GM19395 (cell line): ENCODE data around the gene LSM7.

Experiments
- ATAC-seq: cut with Tn5 transposase; IDR thresholded peaks from one replicate; pipeline ENCODE4 v1.9.1; 2021; ENCODE audit warnings: mild to moderate bottlenecking, moderate library complexity; ENCODE audit not compliant: unreplicated experiment

Gene LSM7

DNA sequence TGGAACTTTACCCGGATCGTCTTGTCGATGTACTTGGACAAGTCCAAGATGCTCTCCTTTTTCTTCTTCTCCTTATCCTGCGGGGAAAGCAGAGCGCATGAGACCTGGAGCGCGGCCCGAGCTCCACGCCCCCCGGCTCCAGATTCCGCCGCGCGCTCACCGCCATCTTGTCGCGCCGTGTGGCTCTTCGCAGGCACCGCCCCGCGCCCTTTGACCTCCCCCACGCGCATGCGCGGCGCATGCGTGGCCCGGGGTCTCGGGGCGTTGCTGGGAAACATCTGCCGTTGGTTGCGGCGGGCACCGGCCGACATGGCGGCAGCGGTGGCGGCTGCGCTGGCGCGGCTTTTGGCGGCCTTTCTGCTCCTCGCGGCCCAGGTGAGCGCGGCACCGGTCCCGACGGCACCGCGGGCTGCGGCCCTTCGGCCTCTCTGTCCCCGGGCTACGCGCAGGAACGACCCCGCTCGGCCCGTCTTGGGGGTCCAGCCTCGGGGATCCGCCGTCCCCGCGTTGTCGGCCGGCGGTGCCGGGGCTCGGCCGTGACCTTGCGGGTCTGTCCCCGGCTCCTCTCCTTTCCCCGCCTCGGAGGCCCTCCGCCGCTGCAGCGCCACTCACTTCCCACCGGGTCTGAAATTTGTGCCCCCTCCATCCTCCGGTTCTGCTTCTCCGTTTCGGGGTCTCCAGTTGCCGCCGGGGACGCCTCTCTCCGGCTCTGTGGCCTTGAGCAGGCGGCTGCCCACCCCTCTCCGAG lies at the start of gene LSM7, which contains the start of gene SPPL2B:
LSM7 (minus strand) TSS at position 186 of the 748 bp plus-strand sequence; CDS start at position 166, 20 bp downstream.
SPPL2B (plus strand) TSS at position 284 of the 748 bp plus-strand sequence; CDS start at position 310, 26 bp downstream.
- ATAC-seq: peak; percentile 53

DNA sequence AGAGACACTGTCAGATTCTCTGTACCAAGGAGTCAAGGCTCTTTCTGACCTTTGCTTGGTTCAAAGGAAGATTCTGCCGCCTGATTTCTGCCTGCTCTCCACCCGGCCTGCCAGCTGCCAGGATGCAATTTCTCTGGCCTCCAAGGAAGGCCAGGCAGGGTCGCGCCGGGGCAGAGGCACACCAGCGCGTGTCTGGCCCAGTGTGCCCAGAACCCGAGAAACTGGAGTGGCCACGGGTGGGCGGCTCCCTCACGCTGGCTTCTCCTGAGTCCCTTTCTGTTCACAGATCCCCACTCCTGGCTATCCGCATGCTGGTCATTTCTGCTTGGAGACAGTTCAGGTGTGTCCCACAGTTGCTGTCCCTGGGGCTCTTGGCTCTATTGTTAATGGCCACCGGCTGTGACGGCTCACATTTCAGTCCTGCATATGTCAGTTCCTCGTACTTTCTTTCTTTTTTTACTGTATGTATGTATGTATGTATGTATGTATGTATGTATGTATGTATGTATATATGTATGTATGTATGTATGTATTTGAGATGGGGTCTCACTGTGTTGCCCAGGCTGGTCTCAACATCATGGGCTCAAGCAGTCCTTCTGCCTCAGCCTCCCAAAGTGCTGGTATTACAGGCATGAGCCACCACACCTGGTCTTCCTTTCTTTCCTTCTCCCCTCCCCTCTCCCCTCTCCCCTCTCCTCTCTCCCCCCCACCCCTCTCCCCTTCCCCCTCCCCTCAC lies 48.6 kb upstream of the LSM7 start:
- no peak for ATAC-seq

DNA sequence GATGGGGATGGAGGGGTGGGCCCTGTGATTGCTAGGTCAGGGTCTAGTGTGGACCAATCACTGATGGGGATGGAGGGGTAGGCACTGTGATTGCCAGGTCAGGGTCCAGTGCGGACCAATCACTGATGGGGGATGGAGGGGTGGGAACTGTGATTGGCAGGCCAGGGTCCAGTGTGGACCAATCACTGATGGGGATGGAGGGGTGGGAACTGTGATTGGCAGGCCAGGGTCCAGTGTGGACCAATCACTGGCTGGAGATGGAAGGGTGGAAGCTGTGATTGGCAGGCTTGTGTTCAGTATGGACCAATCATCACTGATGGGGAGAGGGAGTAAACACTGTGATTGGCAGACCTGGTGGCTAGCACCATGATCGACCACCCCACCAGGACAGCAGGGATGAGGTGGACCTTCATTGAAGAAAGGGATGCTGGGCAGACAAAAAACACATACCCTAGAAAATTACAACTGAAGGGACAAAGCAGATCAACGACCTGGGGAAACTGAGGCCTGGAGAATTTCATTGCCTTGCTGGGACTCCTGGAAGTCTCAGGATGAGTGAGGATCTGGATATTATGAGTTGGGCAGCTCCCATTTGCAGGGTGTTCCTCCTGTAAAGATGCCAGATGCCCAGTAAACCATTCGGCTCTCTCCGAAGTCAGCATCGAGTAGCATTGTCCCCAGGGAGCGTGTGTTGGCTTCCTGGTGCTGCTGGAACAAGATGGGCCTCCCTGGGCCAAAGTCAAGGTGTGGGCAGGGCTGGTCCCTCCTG lies 47.2 kb upstream of the LSM7 start:
- no peak for ATAC-seq

DNA sequence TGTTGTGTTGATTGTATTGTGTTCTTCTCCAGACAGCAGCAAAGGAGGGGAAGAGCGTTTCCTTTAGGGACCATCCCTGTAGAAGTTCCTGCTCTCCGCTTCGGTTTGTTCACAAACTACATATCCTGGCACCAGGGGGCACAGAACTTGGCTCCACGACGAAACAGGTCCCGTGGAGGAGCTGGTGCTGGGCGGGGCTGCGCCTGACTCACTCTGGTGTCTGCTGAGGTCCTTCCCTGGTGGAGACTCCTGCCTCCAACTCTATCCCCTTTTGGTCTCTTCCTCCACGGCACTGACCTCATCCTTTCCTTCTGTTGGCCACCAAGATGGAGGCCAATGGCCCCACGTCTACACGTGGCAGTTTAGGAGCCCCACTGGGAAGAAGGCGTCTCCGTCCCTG lies 46.4 kb upstream of the LSM7 start:
- no peak for ATAC-seq

DNA sequence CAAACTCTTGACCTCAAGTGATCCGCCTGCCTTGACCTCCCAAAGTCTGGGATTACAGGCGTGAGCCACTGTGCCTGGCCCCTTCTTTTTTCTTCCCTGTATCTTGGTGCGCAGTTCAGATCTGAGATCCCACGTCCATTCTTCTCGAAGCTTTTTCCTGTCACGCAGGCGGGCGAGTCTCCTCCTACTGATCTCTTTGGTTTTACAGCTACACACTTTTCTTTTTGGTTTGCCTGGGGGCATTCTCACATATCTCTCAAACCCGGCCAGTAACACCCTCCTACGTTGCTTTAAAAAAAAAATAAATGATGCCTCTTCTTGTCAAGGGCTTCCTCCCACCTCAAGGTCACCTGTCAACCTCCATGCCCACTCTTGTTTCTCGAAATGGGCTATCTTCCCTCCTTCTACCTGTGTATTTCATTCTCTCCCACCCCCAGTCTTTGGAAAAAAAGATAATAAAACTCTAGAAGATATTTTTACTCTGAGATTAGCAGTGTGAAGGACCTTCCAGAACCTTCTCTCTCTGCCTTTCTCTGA lies 43.8 kb upstream of the LSM7 start:
- no peak for ATAC-seq

DNA sequence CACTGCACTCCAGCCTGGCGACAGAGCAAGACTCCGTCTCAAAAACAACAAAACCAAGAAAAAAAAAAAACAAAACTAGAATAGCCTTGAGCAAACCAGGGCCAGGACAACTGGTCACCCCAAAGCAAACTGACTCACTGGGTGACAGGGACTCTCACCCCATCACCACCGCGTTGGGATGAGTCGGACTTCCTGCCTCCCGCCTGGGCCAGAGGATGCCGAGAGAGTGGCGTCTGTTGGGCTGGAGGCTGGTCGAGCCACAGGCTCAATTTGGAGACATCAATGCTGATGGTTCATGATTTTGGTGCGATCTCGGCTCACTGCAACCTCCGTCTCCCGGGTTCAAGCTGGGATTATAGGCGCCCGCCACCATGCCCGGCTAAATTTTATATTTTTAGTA lies 43.3 kb upstream of the LSM7 start:
- ATAC-seq: no peak

DNA sequence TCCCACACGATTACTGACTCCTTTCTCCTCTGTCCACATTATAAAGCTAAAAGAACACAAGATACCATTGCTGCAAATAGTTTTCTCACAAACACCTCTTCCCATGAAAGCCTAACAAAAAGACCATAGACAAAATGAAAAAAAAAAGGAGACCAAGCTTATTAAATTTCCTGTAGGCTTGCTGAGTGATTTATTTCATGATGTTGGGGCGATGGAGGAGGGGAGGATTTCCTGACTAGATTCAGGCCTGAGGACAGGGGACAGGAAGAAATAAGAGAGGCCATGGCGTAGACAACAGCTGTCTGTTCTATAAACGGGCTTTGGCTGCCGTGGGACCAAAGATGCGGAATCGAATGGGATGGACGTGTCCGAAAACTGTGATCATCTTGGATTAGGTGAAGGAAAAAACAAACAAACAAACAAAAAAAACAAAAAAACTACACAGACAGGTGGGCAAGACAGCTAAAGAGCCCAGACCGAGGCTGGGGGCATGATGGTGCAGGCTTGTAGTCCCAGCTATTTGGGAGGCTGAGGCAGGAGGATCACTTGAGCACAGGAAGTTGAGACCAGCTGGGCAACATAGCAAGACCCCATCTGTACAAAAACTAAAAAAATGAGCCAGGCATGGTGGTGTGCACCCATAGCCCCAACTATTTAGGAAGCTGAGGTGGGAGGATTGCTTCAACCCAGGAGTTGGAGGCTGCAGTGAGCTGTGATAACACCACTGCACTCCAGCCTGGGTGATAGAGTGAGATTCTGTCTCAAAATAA lies 37.0 kb upstream of the LSM7 start:
- ATAC-seq: no peak

DNA sequence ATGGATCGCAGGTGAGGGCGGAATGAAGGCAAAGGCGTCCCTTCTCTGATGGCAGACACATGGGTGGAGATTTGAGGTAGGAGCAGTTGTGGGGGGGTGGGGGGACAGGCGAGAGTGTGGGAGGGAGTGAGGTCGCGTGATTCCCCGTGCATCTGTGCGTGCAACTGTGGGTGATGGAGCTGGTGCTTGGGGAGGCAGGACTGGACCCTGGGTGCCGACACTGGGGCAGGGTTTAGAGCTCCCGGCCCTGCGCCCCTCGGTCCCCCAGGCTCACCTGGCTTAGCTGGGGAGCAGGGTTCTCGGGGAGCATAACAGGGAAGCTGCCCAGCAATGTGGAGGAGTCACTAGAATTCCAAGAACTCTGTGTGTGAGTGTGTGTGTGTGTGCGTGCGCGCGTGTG lies 35.0 kb upstream of the LSM7 start:
- no peak for ATAC-seq

DNA sequence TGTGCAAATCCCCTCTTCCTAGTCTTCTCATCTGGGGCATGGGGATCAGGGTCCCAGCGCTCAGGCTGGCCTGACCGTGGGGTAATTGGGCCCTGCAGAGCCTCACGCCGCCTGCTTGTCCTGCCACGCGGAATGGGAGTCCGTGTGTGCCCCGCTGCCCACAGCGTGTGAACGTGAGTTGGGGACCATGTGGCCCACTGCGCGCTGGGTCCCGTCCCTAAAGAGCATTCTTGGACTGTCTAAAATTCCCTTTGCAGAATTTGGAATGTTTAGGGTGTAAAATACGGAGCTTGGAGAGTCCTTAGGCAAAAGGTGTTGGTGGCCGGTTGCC lies 34.5 kb upstream of the LSM7 start:
- ATAC-seq: no peak

DNA sequence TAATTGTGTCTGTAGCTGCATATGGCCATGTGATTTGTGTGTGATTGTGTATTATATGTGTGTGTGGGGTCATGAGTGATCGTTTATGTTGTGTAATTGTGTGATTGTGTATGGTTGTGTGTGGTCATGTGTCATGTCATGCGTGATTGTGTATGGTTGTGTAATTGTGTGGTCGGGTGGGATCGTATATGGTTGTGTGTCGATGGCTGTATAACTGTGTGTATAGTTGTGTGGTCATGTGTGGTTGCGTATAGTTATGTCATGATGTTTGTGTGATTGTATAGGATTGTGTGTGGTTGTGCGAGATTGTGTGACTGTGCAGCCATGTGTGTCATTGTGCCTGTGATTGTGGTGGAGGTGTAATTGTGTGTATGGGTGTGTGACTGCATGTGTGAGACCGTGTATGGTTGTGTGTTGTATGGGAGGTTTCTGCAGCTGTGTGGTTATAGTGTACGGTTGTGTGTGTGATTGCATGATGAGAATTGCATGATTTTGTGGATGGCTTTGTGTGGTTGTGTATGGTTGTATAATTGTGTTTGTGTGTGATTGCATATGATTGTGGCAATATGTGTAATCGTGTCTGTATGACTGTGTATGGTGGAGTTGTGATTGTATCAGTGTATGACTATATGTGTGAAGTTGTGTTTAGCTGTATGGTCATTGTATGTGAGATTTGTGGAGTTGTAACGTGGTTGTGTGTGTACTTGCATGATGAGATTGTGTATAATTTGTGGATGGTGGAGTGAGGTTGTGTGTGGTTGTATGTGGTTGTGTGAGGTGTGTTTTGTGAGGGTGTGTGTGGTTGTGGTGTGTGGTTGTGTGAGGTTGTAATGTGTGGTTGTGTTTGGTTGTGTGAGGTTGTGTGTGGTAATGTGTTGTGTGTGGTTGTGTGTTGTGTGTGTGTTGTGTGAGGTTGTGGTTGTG lies 33.9 kb upstream of the LSM7 start:
- no peak for ATAC-seq

DNA sequence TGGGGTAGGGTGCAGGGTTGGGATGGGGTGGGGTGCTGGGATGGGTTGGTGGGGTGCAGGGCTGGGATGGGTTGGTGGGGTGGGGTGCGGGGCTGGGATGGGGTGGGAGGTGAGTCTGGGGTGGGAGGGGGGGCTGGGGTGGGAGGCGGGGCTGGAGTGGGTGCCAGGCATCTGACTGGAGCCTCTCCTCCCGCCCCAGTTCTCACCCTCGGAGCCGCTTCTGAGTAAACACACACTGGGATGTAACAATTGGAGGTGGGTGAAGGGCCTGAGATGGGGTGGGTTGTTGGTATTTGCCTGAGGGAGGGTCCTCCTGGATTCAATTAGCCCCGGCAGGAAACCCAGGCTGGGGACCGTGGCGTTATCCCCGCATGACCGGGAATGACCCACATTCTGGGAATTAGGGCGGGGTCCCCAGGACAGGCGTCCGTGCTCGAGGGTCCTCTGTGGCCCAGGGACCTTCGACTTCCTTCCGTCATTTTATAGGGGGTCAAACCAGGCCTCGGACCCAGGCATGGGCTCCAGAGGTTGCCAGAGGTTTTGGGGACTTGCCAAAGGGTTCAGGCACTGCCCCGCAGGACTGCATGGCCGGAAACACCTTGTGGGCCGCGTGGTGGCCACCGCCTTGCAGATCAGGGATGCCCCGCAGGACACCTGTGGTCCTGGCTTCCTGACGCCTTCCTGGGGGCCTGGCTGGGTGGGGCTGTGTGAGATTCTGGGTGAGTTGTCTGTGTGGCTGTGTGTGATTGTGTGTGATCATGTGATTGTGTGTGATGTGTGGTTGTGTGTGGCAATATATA lies 33.1 kb upstream of the LSM7 start:
- no peak for ATAC-seq

DNA sequence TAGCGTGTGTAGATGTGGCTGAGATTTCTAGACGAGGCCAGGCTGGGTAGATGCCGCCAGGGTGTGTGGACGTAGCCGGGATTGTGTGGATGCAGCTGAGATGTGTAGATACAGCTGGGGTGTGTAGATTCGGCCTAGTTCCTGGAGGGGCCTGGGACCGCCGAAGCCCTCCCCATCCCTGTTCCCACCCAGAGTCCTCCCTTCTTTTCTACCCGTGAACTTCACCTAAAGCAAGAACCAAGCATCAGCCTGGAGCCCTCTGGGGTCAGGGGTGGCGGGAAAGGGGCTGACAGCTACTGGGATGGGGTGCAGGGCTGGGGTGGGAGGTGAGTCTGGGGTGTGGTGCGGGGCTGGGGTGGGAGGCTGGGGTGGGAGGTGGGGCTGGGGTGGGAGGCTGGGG lies 32.4 kb upstream of the LSM7 start:
- no peak for ATAC-seq

DNA sequence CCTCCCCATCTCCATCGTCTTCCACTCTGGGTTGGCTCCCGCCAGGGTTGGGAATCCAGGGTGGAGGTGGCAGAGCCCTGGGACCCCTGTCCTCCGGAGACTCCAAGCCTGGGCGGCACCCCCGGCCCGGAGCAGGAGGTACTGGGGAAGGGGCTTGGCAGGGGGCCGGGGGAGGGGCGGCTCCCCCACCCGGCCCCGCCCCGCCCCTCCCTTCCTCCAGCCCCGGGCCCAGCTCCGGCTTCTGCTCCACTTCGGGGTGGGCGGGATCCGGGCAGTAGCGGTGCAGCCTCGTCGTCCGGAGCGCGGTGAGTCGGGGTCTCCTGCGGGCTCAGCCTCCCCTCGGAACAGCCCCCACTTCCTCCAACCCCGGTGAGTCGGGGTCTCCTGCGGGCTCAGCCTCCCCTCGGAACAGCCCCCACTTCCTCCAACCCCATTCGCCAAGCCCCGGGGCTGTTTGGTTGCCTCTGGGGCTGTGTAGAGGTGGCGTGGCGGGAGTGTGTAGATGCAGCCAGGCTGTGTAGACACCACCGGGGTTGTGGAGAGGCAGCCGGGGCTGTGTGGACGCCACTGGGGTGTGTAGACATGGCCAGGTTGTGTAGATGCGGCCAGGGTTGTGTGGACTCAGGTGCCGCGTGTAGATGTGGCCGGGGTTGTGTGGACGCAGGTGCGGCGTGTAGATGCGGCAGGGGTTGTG lies 31.8 kb upstream of the LSM7 start, which contains the start of gene TMPRSS9:
TMPRSS9 (plus strand) TSS at position 274 of the 694 bp plus-strand sequence. CDS start 29,521 bp downstream, outside the sequence.
- no peak for ATAC-seq

DNA sequence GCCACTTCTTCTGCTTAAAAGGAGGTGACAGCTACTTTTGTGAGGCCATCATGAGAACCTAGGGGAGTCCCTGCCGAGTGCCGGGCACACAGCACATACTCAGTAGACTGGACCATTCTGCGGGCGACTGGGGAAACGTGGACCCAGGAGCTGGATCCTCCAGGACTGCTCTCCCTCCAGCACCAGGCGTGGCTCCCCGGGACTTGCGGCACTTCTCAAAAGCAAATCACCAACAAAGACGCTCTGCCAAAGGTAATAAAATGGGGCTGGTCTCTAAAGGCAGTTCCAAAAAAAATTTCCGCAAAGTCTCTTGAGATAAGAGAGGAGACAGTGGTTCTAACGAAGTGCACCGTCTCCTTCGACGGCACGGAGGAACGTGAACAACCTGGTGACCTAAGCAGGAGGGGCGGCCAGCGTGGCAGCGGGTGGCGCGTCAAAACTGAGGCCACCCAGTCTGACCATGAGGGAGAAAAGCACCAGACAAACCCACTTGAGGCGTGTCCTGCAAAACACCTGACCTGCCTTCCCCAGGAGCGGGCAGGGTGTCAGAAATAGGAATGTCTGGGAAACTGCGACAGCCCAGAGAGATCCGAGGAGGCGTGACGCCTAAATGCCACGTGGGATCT lies 30.3 kb upstream of the LSM7 start:
- no peak for ATAC-seq

DNA sequence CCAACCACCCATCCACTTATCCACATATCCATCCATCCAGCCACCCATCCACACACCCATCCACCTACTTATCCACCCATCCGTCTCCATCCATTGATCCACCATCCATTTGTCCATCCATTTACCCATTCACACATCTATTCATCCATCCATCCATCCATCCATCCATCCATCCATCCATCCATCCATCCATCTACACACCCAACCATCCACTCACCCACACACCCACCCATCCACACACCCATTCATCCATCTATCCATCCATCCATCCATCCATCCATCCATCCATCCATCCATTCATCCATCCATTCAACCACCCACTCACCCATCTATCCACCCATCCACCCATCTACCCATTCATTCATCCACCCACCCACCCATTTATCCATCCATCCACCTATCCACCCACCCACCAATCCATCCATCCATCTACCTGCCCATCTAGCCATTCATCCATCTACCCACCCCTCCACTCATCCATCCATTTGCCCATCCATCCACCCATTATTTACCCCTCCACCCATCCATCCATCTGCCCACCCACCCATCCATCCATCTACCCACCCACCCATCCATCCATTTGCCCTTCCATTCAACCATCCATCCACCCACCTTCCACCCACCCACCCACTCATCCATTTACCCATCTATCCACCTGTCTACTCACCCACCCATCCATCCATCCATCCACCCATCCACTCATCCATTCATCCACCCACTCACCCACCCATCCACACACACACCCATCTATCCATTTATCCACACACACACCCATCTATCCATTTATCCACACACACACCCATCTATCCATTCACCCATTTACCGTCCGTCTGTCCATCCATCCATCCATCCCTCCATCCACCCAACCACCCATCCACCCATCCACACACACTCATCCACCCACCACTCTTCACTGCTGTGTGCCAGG lies 29.2 kb upstream of the LSM7 start:
- ATAC-seq: no peak

DNA sequence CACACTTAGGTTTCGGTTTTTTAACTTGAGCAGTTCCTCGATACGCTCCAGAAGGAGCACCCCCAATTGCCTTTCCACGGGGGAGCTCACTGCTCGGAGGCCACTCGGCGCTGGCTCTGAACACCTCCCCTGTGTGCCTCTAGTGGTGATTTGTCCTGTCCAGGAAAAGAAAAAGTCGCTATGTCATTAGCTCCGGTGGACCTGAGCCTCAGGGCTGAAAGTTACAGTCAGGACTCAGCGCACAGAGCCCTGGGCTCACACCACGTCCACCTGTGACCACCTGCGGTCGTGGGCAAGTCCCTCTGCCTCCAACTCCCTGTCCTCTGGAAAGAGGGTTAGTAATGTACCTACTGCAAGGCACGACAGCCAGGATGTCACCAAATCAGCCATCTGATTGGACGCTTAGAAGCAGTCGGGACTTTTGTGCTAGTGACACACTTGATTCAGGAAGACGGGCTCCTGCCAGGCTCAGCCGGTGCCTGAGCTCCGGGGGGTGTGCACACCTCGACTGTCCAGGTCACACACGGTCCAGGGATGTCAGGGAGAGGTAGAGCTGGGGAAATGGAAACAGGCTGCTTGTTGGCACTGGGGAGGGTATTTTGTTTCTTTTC lies 27.8 kb upstream of the LSM7 start:
- ATAC-seq: no peak
